GM19463 (cell line): Measurements from ENCODE around the gene RUNDC1.
"Not testable (repeated sequence)": the region's sequence is repeated elsewhere in the genome, so short reads cannot be mapped to it uniquely, and the experiment has no call there.

ENCODE experiments used
- ATAC-seq: cut with Tn5 transposase; IDR thresholded peaks from one replicate; pipeline ENCODE4 v1.9.1; 2021; ENCODE audit warnings: mild to moderate bottlenecking, moderate library complexity; ENCODE audit not compliant: unreplicated experiment

Gene RUNDC1

DNA sequence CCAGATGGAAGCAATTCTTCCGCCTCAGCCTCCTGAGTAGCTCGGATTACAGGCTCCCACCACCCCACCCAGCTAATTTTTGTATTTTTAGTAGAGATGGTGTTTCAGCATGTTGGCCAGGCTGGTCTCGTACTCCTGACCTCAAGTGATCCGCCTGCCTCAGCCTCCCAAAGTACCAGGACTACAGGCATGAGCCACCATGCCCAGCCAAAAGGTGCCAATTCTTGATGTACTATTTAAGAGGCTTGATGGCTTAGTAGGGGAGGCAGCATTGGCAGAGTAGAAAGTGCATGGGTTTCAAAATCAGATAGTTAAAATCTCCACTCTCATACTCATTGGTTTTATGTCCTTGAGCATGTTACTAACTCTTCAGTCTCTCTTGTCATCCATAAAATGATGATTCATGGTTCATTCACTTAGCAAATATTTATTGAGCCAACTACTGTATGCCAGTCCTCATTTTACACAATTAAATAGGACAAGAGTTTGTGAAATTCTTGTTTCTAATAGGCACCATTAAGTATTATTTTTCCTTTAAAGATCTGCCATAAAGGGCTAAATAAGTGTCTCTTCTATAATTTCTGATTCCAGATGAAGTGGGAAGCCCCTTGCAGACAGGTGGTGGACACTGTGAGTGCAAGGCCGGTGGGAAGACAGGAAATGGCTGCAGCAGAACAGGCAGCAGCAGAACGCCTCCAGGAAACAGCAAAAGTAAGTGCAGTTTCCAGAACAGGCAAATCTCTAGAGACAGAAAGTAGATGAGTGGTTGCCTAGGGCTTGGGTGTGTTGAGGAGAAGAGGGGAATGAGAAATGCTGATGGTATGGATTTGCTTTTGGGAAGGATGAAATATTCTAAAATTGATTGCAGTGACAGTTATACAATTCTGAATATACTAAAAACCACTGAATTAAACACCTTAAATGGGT, 9.6 kb downstream of the RUNDC1 start:
- no peak for ATAC-seq

DNA sequence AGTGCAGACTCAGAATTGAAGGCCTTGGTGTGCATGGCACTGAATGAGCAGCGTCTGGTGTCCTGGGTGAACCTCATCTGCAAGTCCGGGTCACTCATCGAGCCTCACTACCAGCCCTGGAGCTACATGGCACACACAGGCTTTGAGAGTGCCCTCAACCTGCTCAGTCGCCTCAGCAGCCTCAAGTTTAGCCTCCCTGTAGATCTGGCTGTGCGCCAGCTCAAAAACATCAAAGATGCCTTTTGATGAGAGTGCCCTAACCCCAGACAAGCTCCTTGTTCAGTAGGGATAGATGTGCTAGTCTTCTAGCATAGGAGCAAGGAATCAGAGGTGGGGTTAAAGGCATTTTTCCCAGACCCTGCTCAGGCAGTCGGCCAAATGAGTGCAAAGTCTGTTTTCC, 11.1 kb downstream of the RUNDC1 start:
- ATAC-seq = no peak

DNA sequence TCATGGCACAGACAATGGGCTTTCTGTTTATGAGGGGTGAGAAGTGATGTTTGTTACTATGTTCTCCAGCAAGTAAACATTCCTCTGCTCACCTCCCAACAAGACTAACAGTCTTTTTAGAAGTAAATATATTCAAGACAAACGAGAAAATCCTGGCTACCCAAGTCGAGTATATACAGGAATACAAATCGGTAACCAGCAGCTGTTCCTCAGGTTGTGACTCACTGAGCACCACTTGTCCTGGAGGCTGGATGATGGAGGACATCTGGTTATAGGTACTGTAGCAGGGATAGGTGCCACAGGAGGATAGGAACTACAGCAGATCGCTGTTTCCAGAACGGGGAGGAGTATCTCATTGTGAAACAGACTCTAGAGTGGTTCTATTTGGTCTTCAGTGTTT, 12.5 kb downstream of the RUNDC1 start:
- no peak for ATAC-seq

DNA sequence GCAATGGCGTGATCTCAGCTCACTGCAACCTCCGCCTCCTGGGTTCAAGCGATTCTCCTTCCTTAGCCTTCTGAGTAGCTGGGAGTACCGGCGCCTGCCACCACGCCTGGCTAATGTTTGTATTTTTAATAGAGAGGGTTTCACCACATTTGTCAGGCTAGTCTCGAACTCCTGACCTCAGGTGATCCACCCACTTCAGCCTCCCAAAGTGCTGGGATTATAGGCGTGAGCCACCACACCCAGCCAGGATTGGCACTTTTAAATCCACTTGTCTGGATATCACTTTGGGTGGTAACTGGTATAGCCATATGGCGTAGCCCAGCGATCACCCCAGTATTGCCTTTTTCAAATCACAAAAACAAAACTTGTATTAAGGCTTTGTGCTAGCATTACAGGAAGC, 13.5 kb downstream of the RUNDC1 start:
- ATAC-seq = not testable (repeated sequence)

DNA sequence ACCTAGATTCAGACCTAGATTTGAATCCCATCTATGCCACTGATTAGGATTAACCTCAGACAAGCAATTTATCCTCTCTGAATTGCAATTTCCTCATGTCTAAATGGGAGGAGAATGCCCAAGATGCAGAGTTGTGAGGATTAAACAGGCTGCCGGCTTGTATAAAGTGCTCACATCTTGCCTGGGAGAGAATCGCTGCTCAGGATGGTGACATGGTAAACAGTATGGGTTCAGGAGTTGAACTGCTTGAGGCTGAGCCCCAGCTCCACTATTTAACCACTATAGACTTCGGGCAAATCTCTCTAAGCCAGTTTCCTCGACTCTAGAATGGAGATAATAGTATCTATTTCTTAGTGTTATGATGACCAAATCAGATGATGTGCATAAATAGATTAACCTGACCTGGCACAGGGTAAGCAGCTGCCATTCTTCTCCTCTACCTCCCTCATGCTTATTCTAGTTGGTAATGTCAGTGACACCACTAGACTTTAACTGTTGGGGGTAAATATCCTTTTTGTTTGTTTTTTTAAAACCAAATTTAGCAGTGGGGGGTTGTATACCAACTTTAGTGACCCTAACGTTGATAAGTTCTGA, 17.1 kb downstream of the RUNDC1 start:
- ATAC-seq = no peak

DNA sequence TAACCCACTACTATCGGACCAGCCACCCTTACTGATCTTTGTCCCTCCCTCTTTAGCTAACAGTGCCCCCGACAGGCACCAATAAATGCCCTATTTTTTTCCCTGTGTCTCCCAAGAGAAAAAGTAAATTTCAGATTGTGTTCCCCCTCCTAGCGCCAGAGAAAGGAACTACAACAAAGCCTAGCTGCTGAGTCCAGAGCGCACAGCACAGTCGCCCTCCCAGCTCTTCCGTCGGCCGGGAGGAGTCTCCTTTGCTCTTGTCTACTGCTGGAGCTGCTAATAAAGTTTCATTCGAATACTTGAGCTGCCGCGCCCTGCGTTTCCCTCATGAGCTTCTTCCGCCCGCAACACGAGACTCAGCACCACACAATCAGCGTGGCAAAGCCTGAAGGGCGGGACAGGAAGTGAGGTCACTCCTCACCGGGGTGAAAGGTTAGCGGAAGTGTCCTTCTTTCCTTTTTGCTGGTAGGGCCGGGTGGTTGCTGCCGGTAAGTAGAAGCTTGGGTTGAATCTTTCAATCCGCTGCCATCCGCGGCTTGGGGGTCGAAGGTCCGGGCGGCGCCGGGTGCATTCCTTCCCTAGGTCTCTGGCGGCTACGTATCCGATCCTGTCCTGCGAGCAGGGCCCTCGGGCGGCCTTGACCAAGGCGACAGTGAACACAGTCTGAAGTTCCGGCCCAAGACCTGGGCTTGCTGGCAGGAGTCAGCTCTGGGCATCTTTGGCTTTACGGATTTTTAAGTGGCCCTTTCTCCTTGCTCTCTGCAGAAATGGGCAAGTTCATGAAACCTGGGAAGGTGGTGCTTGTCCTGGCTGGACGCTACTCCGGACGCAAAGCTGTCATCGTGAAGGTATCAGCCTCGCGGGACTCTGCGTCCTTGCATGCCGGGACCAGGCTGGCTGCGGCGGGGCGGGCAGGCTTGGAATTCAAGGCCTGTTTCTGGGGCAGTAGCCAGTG, 17.9 kb downstream of the RUNDC1 start, which contains the start of gene RPL27:
Gene RPL27, plus strand, starts transcription at position 436 of the 955 bp plus-strand sequence. Its CDS starts 332 bp downstream, at position 768.
- ATAC-seq = peak; percentile 93

DNA sequence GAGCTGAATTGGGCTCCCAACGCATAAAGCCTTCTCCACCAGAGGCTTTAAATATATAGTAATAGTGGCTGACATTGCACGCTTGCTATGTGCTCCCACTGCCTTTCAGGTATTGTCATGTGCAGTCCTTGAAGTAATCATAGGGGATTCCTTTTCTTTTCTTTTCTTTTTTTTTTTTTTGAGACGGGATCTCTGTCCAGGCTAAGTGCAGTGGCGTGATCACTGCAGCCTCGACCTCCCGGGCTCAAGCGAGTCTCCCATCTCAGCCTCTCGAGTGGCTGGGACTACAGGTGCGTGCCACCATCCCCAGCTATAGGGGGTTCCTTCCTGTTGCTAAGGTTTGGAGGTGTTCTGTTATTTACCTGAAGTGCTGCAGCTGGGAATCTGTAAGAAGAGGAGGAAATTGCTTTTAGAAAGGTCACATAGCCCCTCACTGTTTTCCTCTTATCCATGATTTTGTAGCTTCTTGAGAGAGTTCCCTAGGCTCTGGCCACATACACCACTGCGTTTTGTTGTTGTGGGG, 18.7 kb downstream of the RUNDC1 start:
- no peak for ATAC-seq

DNA sequence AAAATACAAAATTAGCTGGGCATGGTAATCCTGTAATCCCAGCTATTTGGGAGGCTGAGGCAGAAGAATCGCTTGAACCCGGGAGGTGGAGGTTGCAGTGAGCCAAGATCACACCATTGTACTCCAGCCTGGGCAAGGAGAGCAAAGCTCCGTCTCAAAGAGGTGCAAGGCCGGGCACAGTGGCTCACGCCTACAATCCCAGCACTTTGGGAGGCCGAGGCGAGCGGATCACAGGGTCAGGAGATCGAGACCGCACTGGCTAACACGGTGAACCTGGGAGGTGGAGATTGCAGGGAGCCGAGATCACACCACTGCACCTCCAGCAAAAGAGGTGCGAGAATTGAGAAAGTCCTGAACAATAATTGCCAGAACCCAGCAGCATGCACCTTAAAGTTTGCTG, 20.5 kb downstream of the RUNDC1 start:
- ATAC-seq = not testable (repeated sequence)

DNA sequence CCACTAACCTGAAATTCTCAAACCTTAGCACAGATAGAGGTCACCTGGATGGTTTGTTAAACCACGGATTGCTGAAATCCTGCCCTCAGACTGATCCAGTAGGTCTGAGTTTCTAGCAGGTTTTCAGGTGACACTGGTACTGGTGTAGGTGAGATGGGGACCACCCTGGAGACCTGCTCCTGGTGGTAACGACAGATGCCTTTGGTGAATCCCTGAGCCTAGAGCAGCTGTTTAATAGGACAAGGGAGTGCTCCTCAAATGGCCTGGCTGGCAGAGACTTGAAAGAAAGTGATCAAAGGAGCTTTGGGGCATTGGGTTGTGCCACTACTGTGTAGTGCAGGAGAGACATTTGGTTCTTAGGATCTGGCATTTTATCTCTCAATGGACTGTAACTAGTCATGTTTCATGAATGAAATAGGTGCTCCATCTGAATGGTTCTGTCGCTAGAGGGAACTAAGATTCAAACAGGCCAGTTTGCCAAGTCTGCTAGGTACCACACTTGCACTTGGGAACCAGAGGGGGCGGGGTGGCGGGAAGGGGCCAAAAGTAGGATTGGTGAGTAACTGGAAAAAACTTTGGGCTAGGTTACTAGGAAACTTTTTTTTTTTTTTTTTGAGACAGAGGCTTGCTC, 23.3 kb downstream of the RUNDC1 start:
- no peak for ATAC-seq

DNA sequence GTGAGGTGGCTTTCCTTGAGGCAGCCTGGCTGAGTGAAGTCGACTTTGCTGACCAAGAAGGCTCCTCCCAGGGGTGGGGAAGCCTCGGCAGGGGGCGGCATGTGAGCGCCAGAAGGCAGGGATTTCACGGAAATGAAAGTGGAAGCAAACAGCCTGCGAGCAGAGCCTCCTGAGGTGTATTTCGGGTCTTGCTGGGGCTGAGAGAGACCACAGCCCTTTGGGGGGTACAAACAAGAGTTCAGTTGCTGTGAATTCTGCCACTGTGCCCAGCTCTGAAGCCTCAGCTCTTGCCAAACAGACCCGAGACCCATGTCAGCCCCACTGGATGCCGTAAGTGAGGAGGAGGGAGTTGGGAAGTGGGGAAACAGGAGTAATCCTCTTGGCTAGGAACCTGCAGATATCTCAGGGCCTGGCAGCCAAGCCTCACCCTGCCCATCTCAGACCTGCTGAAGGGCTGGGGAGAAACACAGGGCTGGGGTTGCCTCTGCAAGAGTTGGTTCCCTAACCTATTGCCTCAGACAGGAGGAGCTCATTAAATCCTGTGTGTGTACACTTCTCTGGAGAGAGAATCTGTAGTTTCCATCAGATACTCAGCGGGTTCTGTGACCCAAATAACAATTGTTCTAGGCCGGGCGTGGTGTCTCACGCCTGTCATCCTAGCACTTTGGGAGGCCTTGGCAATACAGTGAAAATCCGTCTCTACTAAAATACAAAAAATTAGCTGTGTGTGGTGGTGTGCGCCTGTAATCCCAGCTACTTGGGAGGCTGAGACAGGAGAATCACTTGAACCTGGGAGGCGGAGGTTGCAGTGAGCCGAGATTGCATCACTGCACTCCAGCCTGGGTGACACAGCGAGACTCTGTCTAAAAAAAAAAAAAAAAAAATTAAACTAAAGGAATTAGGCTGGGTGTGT, 26.5 kb downstream of the RUNDC1 start, which contains the start of gene IFI35:
Gene IFI35, plus strand, starts transcription at position 146 of the 913 bp plus-strand sequence. Its CDS starts 164 bp downstream, at position 310.
- ATAC-seq = peak; percentile 73

DNA sequence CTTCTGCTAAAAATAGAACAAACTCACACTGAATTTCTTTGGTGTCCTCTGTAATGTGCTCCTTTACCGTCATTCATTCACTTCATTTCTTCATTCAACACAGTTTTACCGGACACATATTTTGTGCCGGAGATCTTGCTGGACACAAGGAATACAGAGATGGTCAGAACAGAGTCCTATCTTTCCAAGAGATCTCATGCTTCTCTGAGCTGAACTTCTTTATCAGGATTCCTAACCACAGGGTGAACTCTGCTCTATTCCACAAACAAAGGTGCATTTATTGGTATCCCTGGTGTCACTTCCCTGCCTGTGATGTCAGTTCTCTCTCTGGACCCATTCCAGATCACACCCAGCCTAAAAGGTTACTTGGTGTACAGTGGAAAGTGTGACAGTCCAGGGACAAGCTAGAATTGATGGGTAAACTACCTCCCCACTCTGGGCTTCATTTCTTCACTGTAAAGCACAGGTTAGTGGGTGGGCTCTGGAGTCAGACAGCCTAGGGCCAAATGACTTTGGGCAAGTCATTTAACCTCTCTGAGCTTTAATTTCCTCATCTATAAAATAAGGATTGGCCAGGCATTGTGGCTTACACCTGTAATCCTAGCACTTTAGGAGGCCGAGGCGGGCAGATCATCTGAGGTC, 30.4 kb downstream of the RUNDC1 start:
- ATAC-seq = no peak

DNA sequence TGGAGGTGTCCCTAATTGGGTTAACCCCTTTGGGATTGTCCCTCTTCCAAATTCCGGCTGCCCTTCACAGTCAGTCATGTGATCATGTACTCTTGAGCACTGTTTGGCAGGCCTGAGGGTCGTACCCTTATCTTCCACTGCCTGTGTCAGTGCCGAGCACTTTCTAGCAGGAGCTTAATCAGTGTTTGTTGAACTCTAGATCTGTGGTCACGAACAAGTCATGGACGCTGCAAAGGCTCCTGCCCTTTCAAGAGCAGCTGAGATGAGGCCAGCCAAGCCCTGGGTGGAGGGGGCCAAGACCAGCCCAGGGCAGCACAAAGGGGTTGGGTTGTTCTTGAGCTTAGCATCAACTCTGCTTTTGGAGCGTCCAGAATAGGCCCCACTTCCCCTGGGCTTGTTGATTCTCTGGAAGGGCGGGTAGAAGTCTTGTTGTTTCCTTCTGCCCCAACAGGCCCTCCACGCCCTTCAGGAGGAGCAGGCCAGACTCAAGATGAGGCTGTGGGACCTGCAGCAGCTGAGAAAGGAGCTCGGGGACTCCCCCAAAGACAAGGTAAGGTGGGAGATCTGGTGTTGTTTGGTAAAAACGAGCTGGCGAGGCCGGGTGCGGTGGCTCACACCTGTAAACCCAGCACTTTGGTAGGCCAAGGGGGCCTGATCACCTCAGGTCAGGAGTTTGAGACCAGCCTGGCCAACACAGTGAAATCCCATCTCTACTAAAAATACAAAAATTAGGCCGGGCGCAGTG, 31.5 kb downstream of the RUNDC1 start:
- ATAC-seq = no peak

DNA sequence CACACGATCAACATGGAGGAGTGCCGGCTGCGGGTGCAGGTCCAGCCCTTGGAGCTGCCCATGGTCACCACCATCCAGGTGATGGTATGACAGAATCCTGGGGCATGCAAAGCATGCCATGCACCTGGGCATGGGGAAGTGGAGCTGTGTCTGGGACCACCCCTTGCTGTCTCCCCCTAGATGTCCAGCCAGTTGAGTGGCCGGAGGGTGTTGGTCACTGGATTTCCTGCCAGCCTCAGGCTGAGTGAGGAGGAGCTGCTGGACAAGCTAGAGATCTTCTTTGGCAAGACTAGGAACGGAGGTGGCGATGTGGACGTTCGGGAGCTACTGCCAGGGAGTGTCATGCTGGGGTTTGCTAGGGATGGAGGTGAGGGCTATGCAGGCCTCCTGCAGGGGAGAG, 32.9 kb downstream of the RUNDC1 start:
- no peak for ATAC-seq

DNA sequence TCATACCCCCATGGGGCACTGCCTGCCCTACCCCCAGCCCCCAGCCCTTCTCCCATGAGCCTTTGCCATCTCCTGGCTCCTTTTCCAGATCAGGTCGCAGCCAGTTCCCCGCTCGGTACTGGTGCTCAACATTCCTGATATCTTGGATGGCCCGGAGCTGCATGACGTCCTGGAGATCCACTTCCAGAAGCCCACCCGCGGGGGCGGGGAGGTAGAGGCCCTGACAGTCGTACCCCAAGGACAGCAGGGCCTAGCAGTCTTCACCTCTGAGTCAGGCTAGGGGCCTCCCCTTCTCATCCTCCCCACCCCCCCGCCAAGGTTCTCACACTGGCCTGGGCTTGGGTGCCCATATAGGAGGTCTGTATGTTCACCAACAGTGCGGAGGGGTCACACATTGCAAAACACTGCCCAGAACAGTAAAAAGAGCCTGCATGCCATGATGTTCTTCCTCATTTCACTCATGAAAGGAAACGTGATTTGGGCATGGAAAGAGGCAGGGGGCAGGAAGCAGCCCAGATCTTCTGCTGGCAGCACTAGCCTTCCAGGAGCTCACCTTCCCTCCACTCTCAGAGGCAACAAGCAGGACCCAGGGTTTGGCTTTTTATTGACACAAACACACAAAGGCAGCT, 33.8 kb downstream of the RUNDC1 start:
- ATAC-seq = no peak

DNA sequence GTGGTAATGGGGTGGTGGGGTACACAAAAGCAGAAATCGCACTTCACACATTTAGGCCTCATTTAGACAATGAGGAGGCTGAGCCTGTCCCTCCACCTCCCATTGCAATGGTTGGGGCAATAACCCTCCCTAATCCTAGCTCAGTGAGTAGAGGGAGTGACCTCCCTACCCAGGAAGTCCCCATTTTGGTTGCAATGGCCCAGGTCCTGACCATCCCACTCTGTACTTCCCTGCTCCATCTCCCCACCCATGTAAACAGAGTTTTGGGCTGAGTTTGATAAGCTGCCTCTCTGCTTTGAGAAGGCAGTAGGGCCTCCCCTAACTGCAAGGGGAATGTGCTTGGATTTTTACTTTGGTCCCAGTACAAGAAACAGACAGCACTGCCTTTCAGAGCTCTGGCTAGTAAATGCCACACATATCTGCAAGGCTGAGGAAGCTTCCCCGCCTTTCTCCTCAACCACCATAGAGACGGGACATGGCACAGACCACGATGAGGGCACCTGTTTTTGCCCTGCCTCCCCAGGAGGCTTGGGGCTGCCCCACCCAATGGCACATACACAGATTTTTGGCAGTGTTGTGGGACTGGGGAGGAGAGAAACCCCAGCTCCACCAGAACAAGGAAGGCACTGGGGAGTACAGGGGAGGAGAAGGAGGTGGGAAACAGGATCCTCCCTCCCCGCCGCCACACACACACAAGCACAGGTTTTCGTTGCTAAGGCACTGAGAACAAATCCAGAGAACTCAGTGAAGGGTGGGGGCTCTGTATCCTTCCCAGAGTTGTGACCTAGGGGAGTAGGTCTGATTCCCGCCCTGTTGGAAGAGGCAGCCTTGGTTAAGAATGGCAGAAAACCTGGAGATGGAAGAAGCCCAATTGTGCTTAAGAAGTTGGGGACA, 34.5 kb downstream of the RUNDC1 start:
- ATAC-seq = no peak

DNA sequence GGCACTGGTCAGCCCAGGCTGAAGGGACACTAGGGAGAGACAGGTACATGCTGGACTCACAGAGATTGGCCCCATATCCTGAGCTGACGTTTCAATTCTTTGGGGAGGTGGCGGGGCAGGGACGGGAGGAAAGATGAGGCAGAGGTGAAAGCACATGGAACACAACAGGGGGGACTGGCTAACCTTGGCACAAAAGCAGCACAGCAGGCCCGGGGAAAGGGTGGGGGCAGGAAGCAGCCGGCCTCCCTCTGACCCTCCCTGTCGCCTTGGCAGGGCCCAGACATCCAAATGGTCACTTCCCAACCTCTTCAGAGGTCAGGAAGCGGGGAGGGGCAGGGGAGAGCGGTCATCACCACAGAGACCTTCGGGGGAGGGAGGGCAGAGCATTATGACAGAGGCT, 35.2 kb downstream of the RUNDC1 start:
- no peak for ATAC-seq

DNA sequence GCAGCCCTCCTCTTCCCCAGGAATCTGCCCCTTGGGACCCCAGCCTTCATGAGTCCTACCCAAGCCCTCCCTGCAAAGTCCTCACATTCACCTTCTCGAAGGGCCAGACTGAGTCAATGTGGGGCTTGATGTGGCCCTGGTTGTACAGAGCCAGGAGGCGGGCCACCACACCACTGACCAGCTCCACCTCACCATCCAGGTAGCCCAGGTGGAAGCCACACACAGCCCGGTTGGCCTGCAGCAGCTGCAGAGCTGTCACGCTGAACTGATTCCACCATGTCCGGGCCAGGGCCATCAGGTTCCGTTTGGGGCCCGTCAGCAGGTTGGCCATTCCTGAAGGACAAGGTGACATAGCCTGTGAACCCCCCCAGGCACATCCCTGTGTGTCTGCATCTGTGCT, 35.9 kb downstream of the RUNDC1 start:
- ATAC-seq = no peak
